GM23338 (cell line): ENCODE measurements around the gene IGSF6. TPM values are rescaled to one million over a fixed set of nuclear protein-coding genes. Genes with fewer than 3 reads are reported as not detected.

Experiments used
- ATAC-seq: fragments of 200-7000 bp; cut with Tn5 transposase; 3 replicates; pipeline ENCODE4 v1.9.1; 2020
- DNase-seq: peaks from one replicate; pipeline ENCODE4 v3.0.0-alpha.2; 2015; ENCODE audit warnings: low spot score
- H2AFZ ChIP-seq: fragments of 200-600 bp; sonication (generic); 2 replicates; pipeline ENCODE4 v1.8.0; 2016; ENCODE audit warnings: antibody characterized with exemption, mild to moderate bottlenecking, moderate library complexity
- H3F3A ChIP-seq: fragments of 200-600 bp; sonication (generic); replicated peaks from 2 replicates; pipeline ENCODE4 v1.8.0; 2017; ENCODE audit warnings: antibody characterized with exemption, mixed run types, low read depth
- H3K27ac ChIP-seq: fragments of 200-600 bp; sonication (generic); 2 replicates; pipeline ENCODE4 v1.6.1; 2016; ENCODE audit warnings: low read depth
- H3K27me3 ChIP-seq: fragments of 200-600 bp; sonication (generic); 2 replicates; pipeline ENCODE4 v1.8.0; 2016; ENCODE audit warnings: mild to moderate bottlenecking, mixed run types, moderate library complexity; ENCODE audit not compliant: insufficient read depth
- H3K36me3 ChIP-seq: fragments of 200-600 bp; sonication (generic); 2 replicates; pipeline ENCODE4 v1.8.0; 2016; ENCODE audit warnings: mild to moderate bottlenecking; ENCODE audit not compliant: insufficient read depth
- H3K4me1 ChIP-seq: fragments of 200-600 bp; sonication (generic); 2 replicates; pipeline ENCODE4 v1.8.0; 2016; ENCODE audit warnings: mild to moderate bottlenecking, moderate library complexity; ENCODE audit not compliant: insufficient read depth
- H3K4me2 ChIP-seq: fragments of 200-600 bp; sonication (generic); 2 replicates; pipeline ENCODE4 v1.7.1; 2017; ENCODE audit warnings: mixed run types
- H3K4me3 ChIP-seq: fragments of 200-600 bp; sonication (generic); 2 replicates; pipeline ENCODE4 v1.6.1; 2016; ENCODE audit warnings: mixed run types
- H3K79me2 ChIP-seq: fragments of 200-600 bp; sonication (generic); replicated peaks from 2 replicates; pipeline ENCODE4 v1.8.0; 2017; ENCODE audit warnings: mild to moderate bottlenecking; ENCODE audit not compliant: insufficient read depth
- H3K9me2 ChIP-seq: fragments of 200-600 bp; sonication (generic); 2 replicates; pipeline ENCODE4 v1.8.0; 2017; ENCODE audit not compliant: insufficient read depth
- H4K20me1 ChIP-seq: fragments of 200-600 bp; sonication (generic); replicated peaks from 2 replicates; pipeline ENCODE4 v1.8.0; 2017; ENCODE audit warnings: mild to moderate bottlenecking; ENCODE audit not compliant: insufficient read depth
- H3K27ac Mint-ChIP-seq: 2 replicates; pipeline ENCODE4 v1.8.0; 2020; ENCODE audit warnings: inconsistent platforms, mild to moderate bottlenecking, moderate library complexity, mixed read lengths
- H3K27me3 Mint-ChIP-seq: 3 replicates; pipeline ENCODE4 v1.8.0; 2022; ENCODE audit warnings: low read depth, mild to moderate bottlenecking, moderate library complexity, mixed read lengths, inconsistent platforms; ENCODE audit not compliant: insufficient read depth, poor library complexity
- H3K36me3 Mint-ChIP-seq: 3 replicates; pipeline ENCODE4 v1.8.0; 2021; ENCODE audit warnings: low read depth, mild to moderate bottlenecking, inconsistent platforms, moderate library complexity, mixed read lengths
- H3K4me1 Mint-ChIP-seq: 3 replicates; pipeline ENCODE4 v1.8.0; 2020; ENCODE audit warnings: mild to moderate bottlenecking, inconsistent platforms, mixed read lengths
- H3K4me3 Mint-ChIP-seq: 3 replicates; pipeline ENCODE4 v1.8.0; 2021; ENCODE audit warnings: moderate library complexity, mild to moderate bottlenecking, inconsistent platforms, mixed read lengths
- H3K9me3 Mint-ChIP-seq: 3 replicates; pipeline ENCODE4 v1.8.0; 2020; ENCODE audit warnings: moderate library complexity, mild to moderate bottlenecking, inconsistent platforms, mixed read lengths
- CREB1 ChIP-seq: fragments of 250-450 bp; sonication (Bioruptor Pico); IDR thresholded peaks from 2 replicates; pipeline ENCODE4 v1.5.0; 2020; ENCODE audit warnings: low read depth, mild to moderate bottlenecking, moderate library complexity
- CTCF ChIP-seq, 2 experiments: fragments of 200-600 bp in 1 of 2; sonication (generic) in 1 of 2; conservative IDR thresholded peaks; 2 replicates each; pipeline versions ENCODE4 v1.5.1 to v1.6.1; 2016 to 2017; ENCODE audit warnings: antibody characterized with exemption in 2 of 2, low read depth in 2 of 2, mild to moderate bottlenecking in 2 of 2, moderate library complexity in 1 of 2
- EZH2 ChIP-seq: fragments of 200-600 bp; sonication (generic); IDR thresholded peaks from one replicate; pipeline ENCODE4 v1.8.0; 2017; ENCODE audit warnings: antibody characterized with exemption, mild to moderate bottlenecking, low read depth; ENCODE audit not compliant: unreplicated experiment
- EZH2phosphoT487 ChIP-seq: fragments of 200-600 bp; sonication (generic); IDR thresholded peaks from one replicate; pipeline ENCODE4 v1.8.1; 2018; ENCODE audit warnings: antibody characterized with exemption; ENCODE audit not compliant: unreplicated experiment
- JUNB ChIP-seq: IDR thresholded peaks from one replicate; pipeline ENCODE4 v1.6.1; 2016; ENCODE audit warnings: antibody characterized with exemption; ENCODE audit not compliant: unreplicated experiment
- NANOG ChIP-seq: IDR thresholded peaks from 2 replicates; pipeline ENCODE4 v1.6.1; 2016; ENCODE audit warnings: antibody characterized with exemption, borderline replicate concordance
- POLR2AphosphoS5 ChIP-seq: IDR thresholded peaks from 2 replicates; pipeline ENCODE4 v1.6.1; 2016; ENCODE audit warnings: antibody characterized with exemption, low read depth
- REST ChIP-seq: IDR thresholded peaks from one replicate; pipeline ENCODE4 v1.6.1; 2018; ENCODE audit warnings: antibody characterized with exemption; ENCODE audit not compliant: unreplicated experiment
- STAT1 ChIP-seq: IDR thresholded peaks from one replicate; pipeline ENCODE4 v1.6.1; 2016; ENCODE audit warnings: antibody characterized with exemption; ENCODE audit not compliant: unreplicated experiment
- ZNF331 ChIP-seq: fragments of 250-450 bp; sonication (Bioruptor Pico); IDR thresholded peaks from 2 replicates; pipeline ENCODE4 v1.5.0; 2020; ENCODE audit warnings: low read depth, mild to moderate bottlenecking, moderate library complexity
- polyA plus RNA-seq: library from polyadenylated mRNA; unstranded; fragments of >200 nt; fragmentation: Nextera tagmentation; extraction: Ambion mirVana; gene quantifications from 2 replicates; pipeline ENCODE4 v1.2.1, GENCODE V29; 2016
- total RNA-seq: library from RNA; depleted of rRNA; stranded (reverse); fragments of >200 nt; shearing (Covaris generic); gene quantifications from 2 replicates; pipeline ENCODE4 v1.2.3, GENCODE V29; 2014

Gene IGSF6
- total and polyA plus RNA-seq, 2 experiments from 2014 or later: 0.19 TPM; not detected in 1

- ATAC-seq (peak; percentile 56; the same call in 2 of the 3 replicates), DNase-seq (peak; percentile 72)
- H3K27me3 Mint-ChIP-seq: peaks cover 7% of the 10 kb centered on the region
- H3K9me3 Mint-ChIP-seq: peaks cover 2% of the 10 kb centered on the region; the same call in 1 of the 3 replicates
- Histone ChIP-seq H3K4me3 (no peak overlapping the region), H3K79me2 (no peaks in the 10 kb centered on the region), H3K9me2 (no peaks in the 10 kb centered on the region), H3K4me1 (no peaks in the 10 kb centered on the region), H3K36me3 (no peaks in the 10 kb centered on the region), H4K20me1 (no peaks in the 10 kb centered on the region), H3K27ac (no peak overlapping the region), H3K4me2 (no peak overlapping the region), H3K27me3 (no peaks in the 10 kb centered on the region), H3F3A (no peaks in the 10 kb centered on the region), H2AFZ (no peak overlapping the region)
- TF ChIP-seq REST (peak; percentile 46), NANOG (no peak), CTCF (conservative IDR thresholded peaks at IDR 0.05; ENCODE audit: low read depth in 2 of 2) (peak; percentile 75 to 93)
- H3K36me3 Mint-ChIP-seq: no peaks in the 10 kb centered on the region
- H3K4me1 Mint-ChIP-seq: no peaks in the 10 kb centered on the region
- H3K27ac Mint-ChIP-seq: no peak overlapping the region
- no peak overlapping the region for H3K4me3 Mint-ChIP-seq
Observed at GRCh38 chr16:21684199-21684598, 31.8 kb upstream of the IGSF6 start.

- Mint-ChIP-seq H3K27ac (no peak overlapping the region), H3K36me3 (no peaks in the 10 kb centered on the region), H3K9me3 (no peaks in the 10 kb centered on the region), H3K4me1 (no peaks in the 10 kb centered on the region), H3K4me3 (no peak overlapping the region), H3K27me3 (peaks cover 5% of the 10 kb centered on the region)
- no peaks in the 10 kb centered on the region for H3K79me2 ChIP-seq
- no peak overlapping the region for H2AFZ ChIP-seq
- no peaks in the 10 kb centered on the region for H3K4me1 ChIP-seq
- no peaks in the 10 kb centered on the region for H4K20me1 ChIP-seq
- no peaks in the 10 kb centered on the region for H3K9me2 ChIP-seq
- no peak overlapping the region for H3K4me3 ChIP-seq
- H3K27ac ChIP-seq: no peak overlapping the region
- ATAC-seq: no peak
- H3K4me2 ChIP-seq: no peak overlapping the region
- no peaks in the 10 kb centered on the region for H3K36me3 ChIP-seq
- no peaks in the 10 kb centered on the region for H3K27me3 ChIP-seq
- no peaks in the 10 kb centered on the region for H3F3A ChIP-seq
- DNase-seq: no peak
- TF ChIP-seq ZNF331 (CRISPR knock-in tag) (no peak), JUNB (no peak), CTCF (conservative IDR thresholded peaks at IDR 0.05; ENCODE audit: low read depth in 2 of 2) (no peak), EZH2phosphoT487 (no peak), STAT1 (no peak), CREB1 (CRISPR knock-in tag) (no peak), POLR2AphosphoS5 (no peak), EZH2 (no peak)
Observed at GRCh38 chr16:21683184-21683583, 30.8 kb upstream of the IGSF6 start.
